WERI-Rb-1 (cell line): Measurements from ENCODE around the gene STK32C.

ENCODE experiments used
- DNase-seq: peaks from one replicate; pipeline ENCODE4 v3.0.0-alpha.2; 2020
- H3K27ac ChIP-seq: fragments of 250-450 bp; sonication (Bioruptor Pico); 2 replicates; pipeline ENCODE4 v1.5.1; 2020; ENCODE audit warnings: mild to moderate bottlenecking, moderate library complexity
- H3K27me3 ChIP-seq: fragments of 250-450 bp; sonication (Bioruptor Pico); 2 replicates; pipeline ENCODE4 v1.5.1; 2021; ENCODE audit warnings: mild to moderate bottlenecking, low read depth, moderate library complexity; ENCODE audit not compliant: insufficient read depth, severe bottlenecking
- H3K36me3 ChIP-seq: fragments of 250-450 bp; sonication (Bioruptor Pico); 2 replicates; pipeline ENCODE4 v1.5.1; 2020; ENCODE audit warnings: mild to moderate bottlenecking, moderate library complexity
- H3K4me3 ChIP-seq: 2 replicates; pipeline ENCODE4 v1.5.1; 2011; ENCODE audit warnings: low read depth, mild to moderate bottlenecking, control low read depth, low read length
- H3K9me3 ChIP-seq: fragments of 250-450 bp; sonication (Bioruptor Pico); 2 replicates; pipeline ENCODE4 v1.5.1; 2021; ENCODE audit warnings: mild to moderate bottlenecking, moderate library complexity; ENCODE audit not compliant: severe bottlenecking
- CTCF ChIP-seq: IDR thresholded peaks from 2 replicates; pipeline ENCODE4 v1.5.1; 2011; ENCODE audit warnings: low read depth, mild to moderate bottlenecking, control low read depth, inconsistent platforms, low read length

The STK32C gene

GRCh38 chr10:132189810-132190422, 117.8 kb downstream of the STK32C start:
- Histone ChIP-seq H3K36me3 (peaks cover 42% of the 10 kb centered on the region), H3K27me3 (no peaks in the 10 kb centered on the region), H3K9me3 (no peaks in the 10 kb centered on the region), H3K4me3 (no peak overlapping the region), H3K27ac (peak overlapping the region; percentile 71)
- no peak for DNase-seq
- no peak for TF ChIP-seq CTCF

GRCh38 chr10:132189016-132189415, 118.7 kb downstream of the STK32C start:
- 0 out of 2 replicates have a peak, but pooled peaks have one; percentile 17 for TF ChIP-seq CTCF
- DNase-seq: peak; percentile 77
- Histone ChIP-seq H3K36me3 (peaks cover 34% of the 10 kb centered on the region), H3K9me3 (no peaks in the 10 kb centered on the region), H3K27me3 (no peaks in the 10 kb centered on the region), H3K4me3 (peak overlapping the region; percentile 93), H3K27ac (peak overlapping the region; percentile 71)

- no peak for TF ChIP-seq CTCF
- Histone ChIP-seq H3K9me3 (no peaks in the 10 kb centered on the region), H3K36me3 (peaks cover 28% of the 10 kb centered on the region), H3K4me3 (peak overlapping the region; percentile 93), H3K27me3 (no peaks in the 10 kb centered on the region), H3K27ac (peak overlapping the region; percentile 71)
- DNase-seq: no peak
Observed at GRCh38 chr10:132188331-132188730, 119.4 kb downstream of the STK32C start.

- H3K27me3 ChIP-seq: no peaks in the 10 kb centered on the region
Observed at GRCh38 chr10:132187430-132188138, 120.2 kb downstream of the STK32C start.

GRCh38 chr10:132186488-132187429, 121.0 kb downstream of the STK32C start, which contains the start of gene DPYSL4:
DPYSL4 (plus strand) TSS chr10:132186948; CDS start chr10:132187064, 116 bp downstream.
- TF ChIP-seq CTCF: no peak
- Histone ChIP-seq H3K36me3 (peaks cover 14% of the 10 kb centered on the region), H3K27ac (peak within 1 kb of the TSS; percentile 71), H3K27me3 (no peaks in the 10 kb centered on the region), H3K9me3 (no peaks in the 10 kb centered on the region), H3K4me3 (peak within 1 kb of the TSS; percentile 93)
- no peak for DNase-seq

More at GRCh38 chr10:132187430-132188138, 120.2 kb downstream of the STK32C start:
- TF ChIP-seq CTCF: no peak
- peak overlapping the region; percentile 93 for H3K4me3 ChIP-seq
- H3K9me3 ChIP-seq: no peaks in the 10 kb centered on the region
- H3K27ac ChIP-seq: peak overlapping the region; percentile 71
- DNase-seq: no peak
- H3K36me3 ChIP-seq: peaks cover 20% of the 10 kb centered on the region
